SK-N-MC (cell line): ENCODE data around the gene APOBEC3C.

Source experiments
- DNase-seq: peaks from one replicate; pipeline ENCODE4 v3.0.0-alpha.2; 2011; ENCODE audit warnings: low read depth, low spot score
- H3K27ac ChIP-seq: fragments of 200-600 bp; sonication (generic); 2 replicates; pipeline ENCODE4 v1.5.1; 2016; ENCODE audit warnings: mixed run types
- H3K36me3 ChIP-seq: fragments of 200-600 bp; sonication (generic); 2 replicates; pipeline ENCODE4 v1.6.1; 2017; ENCODE audit warnings: antibody characterized with exemption, low read length, mixed read lengths; ENCODE audit not compliant: insufficient read depth
- H3K4me3 ChIP-seq: fragments of 200-600 bp; sonication (generic); 2 replicates; pipeline ENCODE4 v1.5.1; 2016
- H3K9ac ChIP-seq: fragments of 200-600 bp; sonication (generic); 2 replicates; pipeline ENCODE4 v1.8.0; 2017; ENCODE audit warnings: mixed run types, mixed read lengths; ENCODE audit not compliant: insufficient read length
- H3K9me3 ChIP-seq: fragments of 200-600 bp; sonication (generic); 2 replicates; pipeline ENCODE4 v1.6.1; 2017; ENCODE audit warnings: low read depth, mild to moderate bottlenecking, antibody characterized with exemption, low read length, moderate library complexity, mixed read lengths
- EZH2 ChIP-seq: fragments of 200-600 bp; sonication (generic); IDR thresholded peaks from one replicate; pipeline ENCODE4 v1.6.1; 2017; ENCODE audit warnings: antibody characterized with exemption
- FOXP2 ChIP-seq: optimal IDR thresholded peaks from 2 replicates; pipeline ENCODE3; 2011; ENCODE audit warnings: mild to moderate bottlenecking, moderate library complexity; ENCODE audit not compliant: insufficient read depth; ENCODE audit errors: extremely low read length, control extremely low read depth
- POLR2AphosphoS5 ChIP-seq: IDR thresholded peaks from 2 replicates; pipeline ENCODE4 v1.6.1; 2012; ENCODE audit warnings: mild to moderate bottlenecking, low read depth, low read length, borderline replicate concordance

APOBEC3C gene

DNA sequence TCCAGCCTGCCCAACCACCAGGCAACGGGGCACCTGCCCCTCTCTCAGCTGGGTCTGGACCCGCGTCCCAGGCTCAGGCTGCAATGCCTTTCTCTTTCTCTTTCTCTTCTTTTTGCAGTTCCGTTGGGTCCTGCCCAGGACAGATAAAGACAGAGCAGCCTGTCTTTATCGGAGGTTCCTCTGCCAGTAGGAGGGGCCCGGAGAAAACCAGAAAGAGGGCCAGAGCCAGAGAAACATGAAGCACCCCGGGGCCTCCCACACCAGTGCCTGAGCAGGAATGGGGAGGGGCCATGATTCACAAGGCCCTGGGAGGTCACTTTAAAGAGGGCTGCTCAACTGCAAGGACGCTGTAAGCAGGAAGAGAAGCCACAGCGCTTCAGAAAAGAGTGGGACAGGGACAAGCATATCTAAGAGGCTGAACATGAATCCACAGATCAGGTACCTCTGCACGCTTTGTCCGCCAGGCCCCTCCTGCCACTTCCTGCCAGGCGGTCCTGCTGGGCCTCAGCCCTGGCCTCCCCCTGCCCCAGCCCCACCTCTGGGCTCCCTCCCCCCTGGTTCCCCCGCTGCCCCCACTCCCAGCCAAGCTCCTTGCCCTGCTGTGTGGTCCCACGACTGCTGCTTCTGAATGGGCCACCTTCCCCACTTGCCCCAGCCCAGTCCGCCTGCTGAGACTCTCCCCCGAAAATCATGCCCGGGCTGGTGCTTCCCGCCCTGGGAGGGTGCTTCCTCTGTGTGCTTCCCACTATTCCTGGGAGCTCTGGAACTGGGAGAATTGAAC, at the start of gene APOBEC3C:
APOBEC3C (plus strand) TSS at position 316 of the 781 bp plus-strand sequence; CDS start at position 422, 106 bp downstream.
- DNase-seq: no peak
- TF ChIP-seq POLR2AphosphoS5: no peak
- no peak for TF ChIP-seq EZH2
- TF ChIP-seq FOXP2: no peak
- Histone ChIP-seq H3K9me3 (no peaks in the 10 kb centered on the region), H3K36me3 (no peaks in the 10 kb centered on the region), H3K9ac (peak within 1 kb of the TSS; percentile 63), H3K4me3 (peak within 1 kb of the TSS; percentile 46), H3K27ac (0 out of 2 replicates have a peak within 1 kb of the TSS, but pooled peaks have one; percentile 21)

DNA sequence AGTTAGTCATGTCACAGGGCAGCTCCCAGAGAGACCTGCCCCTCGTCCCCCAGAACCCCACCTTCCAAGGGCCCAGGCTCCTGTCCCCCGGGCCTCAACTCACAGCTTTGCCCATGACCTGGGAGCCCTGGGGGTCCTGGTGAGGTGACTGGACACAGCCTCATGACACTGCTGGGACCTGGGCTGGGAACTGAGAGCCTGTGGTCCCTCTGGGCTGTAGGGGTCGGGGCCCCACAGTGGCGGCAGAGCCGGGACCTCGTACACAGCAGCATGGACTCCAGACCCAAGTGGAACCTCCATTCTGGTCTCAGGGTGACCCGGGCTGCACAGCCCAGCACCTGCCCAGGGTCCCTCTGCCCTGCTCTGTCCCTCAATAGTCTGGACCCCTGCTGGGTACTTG, 49.8 kb upstream of the APOBEC3C start:
- Histone ChIP-seq H3K9ac (no peak overlapping the region), H3K4me3 (no peak overlapping the region), H3K9me3 (no peaks in the 10 kb centered on the region), H3K27ac (no peak overlapping the region), H3K36me3 (no peaks in the 10 kb centered on the region)
- DNase-seq: no peak
- TF ChIP-seq POLR2AphosphoS5 (no peak), FOXP2 (no peak), EZH2 (no peak)

DNA sequence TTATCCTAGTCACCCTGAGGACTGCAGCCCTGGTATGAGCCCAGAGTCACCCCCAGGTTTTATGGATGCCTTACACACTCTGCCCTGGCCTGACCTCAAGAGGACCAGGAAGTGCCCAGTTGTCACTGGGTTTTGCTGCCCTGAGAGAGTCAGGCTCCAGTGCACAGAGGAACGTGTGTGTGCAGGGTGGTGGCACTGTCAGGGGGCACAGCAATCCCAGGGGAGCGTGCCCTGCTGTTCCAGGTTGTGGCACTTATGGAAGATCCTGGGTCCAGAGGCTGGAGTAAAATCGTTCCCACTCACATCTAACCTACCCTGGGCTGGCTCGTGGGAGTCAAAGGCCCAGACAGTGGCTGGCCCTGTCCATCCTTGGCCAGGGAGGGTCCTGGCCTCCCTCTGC, 49.1 kb upstream of the APOBEC3C start:
- TF ChIP-seq FOXP2 (no peak), POLR2AphosphoS5 (no peak), EZH2 (no peak)
- H3K27ac ChIP-seq: no peak overlapping the region
- no peak for DNase-seq
- H3K36me3 ChIP-seq: no peaks in the 10 kb centered on the region
- H3K9ac ChIP-seq: no peak overlapping the region
- H3K4me3 ChIP-seq: no peak overlapping the region
- H3K9me3 ChIP-seq: no peaks in the 10 kb centered on the region

DNA sequence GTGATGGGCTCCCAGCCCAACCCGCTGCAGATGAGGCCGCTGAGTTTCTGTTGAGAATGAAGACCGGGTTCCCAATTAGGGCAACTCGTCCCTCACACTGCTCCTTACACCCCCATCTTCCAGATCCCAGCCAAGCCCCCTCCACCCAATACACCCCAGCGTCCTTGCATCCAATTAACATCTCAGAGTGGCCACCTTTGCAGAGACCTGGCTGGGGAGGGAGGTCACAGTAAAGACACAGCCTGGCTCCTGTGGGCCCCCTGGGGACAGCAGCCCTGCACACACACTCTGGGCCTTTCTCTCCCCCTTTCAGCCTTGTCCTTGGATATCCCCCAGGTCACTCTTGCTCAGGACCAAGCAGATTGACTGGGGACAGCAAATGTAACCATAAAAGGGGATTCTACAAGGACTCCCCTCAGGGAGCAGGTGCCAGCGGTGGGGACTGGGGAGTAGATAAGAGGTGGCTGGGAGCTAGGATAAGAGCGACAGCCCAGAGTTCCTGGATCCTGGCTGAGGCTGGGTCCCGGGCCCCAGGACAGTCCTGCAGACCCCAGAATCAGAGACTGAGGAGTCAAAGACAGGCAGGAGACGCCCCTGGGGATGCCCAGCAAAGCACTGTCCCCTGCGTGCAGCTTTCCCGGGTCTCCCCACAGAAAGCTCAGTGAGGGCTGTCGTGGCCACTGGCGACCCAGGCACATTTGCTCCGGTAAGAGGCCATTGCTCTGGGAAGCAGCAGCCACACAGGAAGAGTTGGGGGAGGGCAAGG, 48.3 kb upstream of the APOBEC3C start:
- no peak overlapping the region for H3K4me3 ChIP-seq
- no peak overlapping the region for H3K27ac ChIP-seq
- no peak for DNase-seq
- H3K36me3 ChIP-seq: no peaks in the 10 kb centered on the region
- no peak overlapping the region for H3K9ac ChIP-seq
- H3K9me3 ChIP-seq: no peaks in the 10 kb centered on the region
- TF ChIP-seq POLR2AphosphoS5 (no peak), FOXP2 (no peak), EZH2 (no peak)

DNA sequence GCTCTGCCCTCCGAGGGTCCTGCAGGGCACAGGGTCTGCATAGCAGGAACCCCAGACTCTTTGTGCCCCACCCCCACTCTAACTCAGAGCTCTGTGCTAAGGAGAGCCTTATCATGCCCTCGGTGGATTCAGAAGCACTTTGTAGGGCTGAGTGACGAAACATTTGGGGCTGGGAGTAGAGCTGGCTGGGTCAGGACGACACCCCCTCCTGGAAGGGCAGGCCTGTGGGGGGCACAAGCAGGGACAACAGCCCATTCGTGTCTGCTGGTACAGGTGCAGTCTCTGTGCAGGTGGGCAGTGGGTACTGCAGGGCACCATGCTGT, 47.7 kb upstream of the APOBEC3C start:
- Histone ChIP-seq H3K9ac (no peak overlapping the region), H3K4me3 (no peak overlapping the region), H3K36me3 (no peaks in the 10 kb centered on the region), H3K9me3 (no peaks in the 10 kb centered on the region), H3K27ac (no peak overlapping the region)
- no peak for TF ChIP-seq POLR2AphosphoS5
- no peak for TF ChIP-seq FOXP2
- TF ChIP-seq EZH2: no peak
- no peak for DNase-seq

DNA sequence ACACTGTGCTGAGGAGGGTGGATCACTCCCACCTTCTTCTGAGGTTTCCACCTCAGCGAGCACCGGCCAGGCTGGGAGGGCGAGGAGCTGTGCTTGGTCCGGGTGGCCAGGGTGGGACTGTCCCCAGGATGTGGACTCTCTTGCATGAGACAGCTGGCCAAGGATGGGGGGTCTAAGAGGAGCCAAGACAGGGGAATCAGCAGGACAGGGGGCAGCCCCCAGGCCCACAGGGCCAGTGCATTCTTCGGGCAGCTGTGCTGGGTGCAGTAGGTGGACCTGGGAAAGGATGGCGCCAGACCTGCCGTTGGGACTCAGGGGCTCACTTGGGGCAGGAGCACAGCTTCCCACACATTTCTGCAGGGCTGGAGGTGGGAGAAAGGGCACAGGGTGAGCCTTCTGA, 47.1 kb upstream of the APOBEC3C start:
- Histone ChIP-seq H3K27ac (no peak overlapping the region), H3K9me3 (no peaks in the 10 kb centered on the region), H3K36me3 (no peaks in the 10 kb centered on the region), H3K9ac (no peak overlapping the region), H3K4me3 (no peak overlapping the region)
- no peak for DNase-seq
- TF ChIP-seq FOXP2 (no peak), POLR2AphosphoS5 (no peak), EZH2 (no peak)

DNA sequence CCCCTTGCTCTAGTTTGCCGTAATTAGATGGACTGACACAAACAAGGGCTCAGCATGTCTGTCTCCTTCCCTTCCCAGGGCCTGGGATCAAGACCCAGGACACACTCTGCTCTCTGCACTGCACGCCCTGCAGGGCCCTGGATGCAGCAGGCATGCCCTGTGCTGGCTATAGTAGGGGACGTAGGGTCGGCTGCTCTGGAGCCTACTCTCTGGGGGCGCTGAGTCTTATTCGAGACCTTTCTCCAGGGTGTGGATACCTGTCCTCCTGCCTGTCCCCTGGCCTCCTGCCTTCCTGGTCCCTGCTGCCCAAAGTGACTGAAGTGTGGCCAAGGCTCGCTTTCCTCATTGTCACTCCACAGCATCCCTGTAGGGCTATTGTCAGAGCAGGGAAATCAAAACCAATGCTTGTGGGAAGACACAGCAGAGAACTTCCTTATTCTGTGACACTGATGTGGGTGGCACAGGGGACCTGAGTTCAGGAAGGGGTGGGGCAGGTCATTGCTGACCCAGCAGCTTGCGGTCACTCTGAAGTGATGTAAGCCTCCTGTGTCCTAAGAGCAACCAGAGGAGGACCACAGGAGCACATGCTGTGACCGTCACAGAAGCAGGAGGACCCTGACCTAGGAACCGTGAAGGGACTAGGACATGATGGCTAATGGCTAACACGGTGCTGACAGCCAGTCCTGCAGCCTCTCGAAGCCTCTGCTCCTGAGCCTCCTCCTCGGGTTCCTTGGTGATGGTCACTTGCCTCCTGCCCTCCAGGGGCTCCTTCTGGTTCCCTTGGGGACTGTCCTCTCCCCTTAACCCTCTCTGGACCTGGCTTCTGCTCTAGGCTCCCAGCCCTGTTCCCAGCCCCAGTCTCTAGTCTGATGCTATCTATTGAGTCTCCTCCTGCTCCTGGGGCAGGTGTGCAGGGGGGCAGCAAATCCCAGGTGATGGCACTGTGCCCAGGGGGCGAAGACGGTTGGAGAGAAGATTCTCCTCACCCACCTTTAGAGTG, 46.3 kb upstream of the APOBEC3C start:
- Histone ChIP-seq H3K27ac (no peak overlapping the region), H3K9ac (no peak overlapping the region), H3K9me3 (no peaks in the 10 kb centered on the region), H3K36me3 (no peaks in the 10 kb centered on the region), H3K4me3 (no peak overlapping the region)
- TF ChIP-seq POLR2AphosphoS5: no peak
- TF ChIP-seq FOXP2: no peak
- TF ChIP-seq EZH2: no peak
- DNase-seq: no peak
